GM19438 (cell line): Measurements from ENCODE around the gene REEP1.
"Not testable (repeated sequence)": the region's sequence is repeated elsewhere in the genome, so short reads cannot be mapped to it uniquely, and the experiment has no call there.

Experiments
- ATAC-seq: cut with Tn5 transposase; IDR thresholded peaks from one replicate; pipeline ENCODE4 v1.9.1; 2021; ENCODE audit warnings: low read depth; ENCODE audit not compliant: unreplicated experiment

Gene REEP1

GRCh38 chr2:86203614-86204013 is 133.8 kb downstream of the REEP1 start:
- no peak for ATAC-seq

- ATAC-seq, result no peak
These were observed 134.7 kb downstream of the REEP1 start for GRCh38 chr2:86202702-86203101.

GRCh38 chr2:86202336-86202692 is 135.1 kb downstream of the REEP1 start:
- ATAC-seq, result no peak

GRCh38 chr2:86201671-86202335 is 135.6 kb downstream of the REEP1 start:
- ATAC-seq, result no peak

- ATAC-seq, result not testable (repeated sequence)
These were observed 136.9 kb downstream of the REEP1 start for GRCh38 chr2:86200564-86200963.

GRCh38 chr2:86199834-86200177 is 137.6 kb downstream of the REEP1 start:
- ATAC-seq, result no peak

GRCh38 chr2:86195808-86196387 is 141.5 kb downstream of the REEP1 start:
- no peak for ATAC-seq

- ATAC-seq, result peak; percentile 88
These were observed 142.2 kb downstream of the REEP1 start, which contains the start of gene IMMT for GRCh38 chr2:86195055-86195807. IMMT (minus strand) TSS chr2:86195462; CDS start chr2:86195382, 80 bp downstream.

- no peak for ATAC-seq
These were observed 142.7 kb downstream of the REEP1 start for GRCh38 chr2:86194751-86195054.

GRCh38 chr2:86193901-86194567 is 143.4 kb downstream of the REEP1 start:
- no peak for ATAC-seq

GRCh38 chr2:86189782-86190416 is 147.5 kb downstream of the REEP1 start:
- ATAC-seq, result no peak

- ATAC-seq, result no peak
These were observed 151.0 kb downstream of the REEP1 start for GRCh38 chr2:86186431-86186830.

GRCh38 chr2:86185517-86186212 is 151.8 kb downstream of the REEP1 start:
- ATAC-seq, result no peak

GRCh38 chr2:86176597-86176996 is 160.8 kb downstream of the REEP1 start:
- no peak for ATAC-seq

GRCh38 chr2:86175828-86176227 is 161.6 kb downstream of the REEP1 start:
- ATAC-seq, result no peak

- ATAC-seq, result no peak
These were observed 163.0 kb downstream of the REEP1 start for GRCh38 chr2:86174445-86174844.

GRCh38 chr2:86172610-86173009 is 164.8 kb downstream of the REEP1 start:
- no peak for ATAC-seq

GRCh38 chr2:86171295-86171694 is 166.1 kb downstream of the REEP1 start:
- ATAC-seq, result no peak

GRCh38 chr2:86170449-86170848 is 167.0 kb downstream of the REEP1 start:
- ATAC-seq, result no peak
